GM23338 (cell line): ENCODE data around the gene CNN2.

Experiments used
- CREB1 ChIP-seq: fragments of 250-450 bp; sonication (Bioruptor Pico); IDR thresholded peaks from 2 replicates; pipeline ENCODE4 v1.5.0; 2020; ENCODE audit warnings: low read depth, mild to moderate bottlenecking, moderate library complexity
- CTCF ChIP-seq, 2 experiments: fragments of 200-600 bp in 1 of 2; sonication (generic) in 1 of 2; conservative IDR thresholded peaks; 2 replicates each; pipeline versions ENCODE4 v1.5.1 to v1.6.1; 2016 to 2017; ENCODE audit warnings: antibody characterized with exemption in 2 of 2, low read depth in 2 of 2, mild to moderate bottlenecking in 2 of 2, moderate library complexity in 1 of 2
- ETS1 ChIP-seq: IDR thresholded peaks from 2 replicates; pipeline ENCODE4 v1.6.1; 2016; ENCODE audit warnings: antibody characterized with exemption
- EZH2 ChIP-seq: fragments of 200-600 bp; sonication (generic); IDR thresholded peaks from one replicate; pipeline ENCODE4 v1.8.0; 2017; ENCODE audit warnings: antibody characterized with exemption, mild to moderate bottlenecking, low read depth; ENCODE audit not compliant: unreplicated experiment
- EZH2phosphoT487 ChIP-seq: fragments of 200-600 bp; sonication (generic); IDR thresholded peaks from one replicate; pipeline ENCODE4 v1.8.1; 2018; ENCODE audit warnings: antibody characterized with exemption; ENCODE audit not compliant: unreplicated experiment
- JUNB ChIP-seq: IDR thresholded peaks from one replicate; pipeline ENCODE4 v1.6.1; 2016; ENCODE audit warnings: antibody characterized with exemption; ENCODE audit not compliant: unreplicated experiment
- NANOG ChIP-seq: IDR thresholded peaks from 2 replicates; pipeline ENCODE4 v1.6.1; 2016; ENCODE audit warnings: antibody characterized with exemption, borderline replicate concordance
- POLR2AphosphoS5 ChIP-seq: IDR thresholded peaks from 2 replicates; pipeline ENCODE4 v1.6.1; 2016; ENCODE audit warnings: antibody characterized with exemption, low read depth
- REST ChIP-seq: IDR thresholded peaks from one replicate; pipeline ENCODE4 v1.6.1; 2018; ENCODE audit warnings: antibody characterized with exemption; ENCODE audit not compliant: unreplicated experiment
- STAT1 ChIP-seq: IDR thresholded peaks from one replicate; pipeline ENCODE4 v1.6.1; 2016; ENCODE audit warnings: antibody characterized with exemption; ENCODE audit not compliant: unreplicated experiment
- ZNF114 ChIP-seq: fragments of 250-450 bp; sonication (Bioruptor Pico); IDR thresholded peaks from 2 replicates; pipeline ENCODE4 v1.5.0; 2020; ENCODE audit warnings: mild to moderate bottlenecking, moderate library complexity
- ZNF331 ChIP-seq: fragments of 250-450 bp; sonication (Bioruptor Pico); IDR thresholded peaks from 2 replicates; pipeline ENCODE4 v1.5.0; 2020; ENCODE audit warnings: low read depth, mild to moderate bottlenecking, moderate library complexity
- TF ChIP-seq, protein P1 (sequence below): fragments of 250-450 bp; sonication (Bioruptor Pico); IDR thresholded peaks from 2 replicates; pipeline ENCODE4 v1.5.0; 2020; ENCODE audit warnings: mild to moderate bottlenecking, moderate library complexity

DNA sequence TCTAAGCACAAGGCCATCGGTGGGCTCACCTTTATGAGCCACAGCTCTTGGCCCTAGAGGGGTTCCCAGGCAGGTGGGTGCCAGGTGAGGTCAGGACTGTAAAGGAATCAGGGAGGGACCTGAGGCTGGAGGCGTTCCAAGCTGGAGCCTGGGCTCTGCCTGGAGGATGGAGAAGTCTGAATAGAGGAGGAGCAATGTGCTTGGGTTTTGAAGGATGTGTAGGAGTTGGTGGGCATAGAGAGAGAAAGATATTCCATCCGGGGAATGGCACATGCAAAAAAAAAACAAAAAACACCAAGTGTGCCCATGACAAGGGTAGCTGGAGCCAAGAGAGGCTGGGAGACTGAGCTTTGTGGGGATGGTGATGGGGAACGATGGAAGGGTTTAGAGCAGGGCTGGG, 23.8 kb upstream of the CNN2 start:
- TF ChIP-seq CTCF (conservative IDR thresholded peaks at IDR 0.05; ENCODE audit: low read depth in 2 of 2) (no peak), JUNB (no peak), POLR2AphosphoS5 (no peak), EZH2phosphoT487 (no peak), REST (no peak), EZH2 (no peak), STAT1 (no peak), ZNF331 (CRISPR knock-in tag) (no peak), CREB1 (CRISPR knock-in tag) (no peak), NANOG (no peak), ETS1 (no peak), ZNF114 (CRISPR knock-in tag) (no peak)
- TF ChIP-seq, protein P1, sequence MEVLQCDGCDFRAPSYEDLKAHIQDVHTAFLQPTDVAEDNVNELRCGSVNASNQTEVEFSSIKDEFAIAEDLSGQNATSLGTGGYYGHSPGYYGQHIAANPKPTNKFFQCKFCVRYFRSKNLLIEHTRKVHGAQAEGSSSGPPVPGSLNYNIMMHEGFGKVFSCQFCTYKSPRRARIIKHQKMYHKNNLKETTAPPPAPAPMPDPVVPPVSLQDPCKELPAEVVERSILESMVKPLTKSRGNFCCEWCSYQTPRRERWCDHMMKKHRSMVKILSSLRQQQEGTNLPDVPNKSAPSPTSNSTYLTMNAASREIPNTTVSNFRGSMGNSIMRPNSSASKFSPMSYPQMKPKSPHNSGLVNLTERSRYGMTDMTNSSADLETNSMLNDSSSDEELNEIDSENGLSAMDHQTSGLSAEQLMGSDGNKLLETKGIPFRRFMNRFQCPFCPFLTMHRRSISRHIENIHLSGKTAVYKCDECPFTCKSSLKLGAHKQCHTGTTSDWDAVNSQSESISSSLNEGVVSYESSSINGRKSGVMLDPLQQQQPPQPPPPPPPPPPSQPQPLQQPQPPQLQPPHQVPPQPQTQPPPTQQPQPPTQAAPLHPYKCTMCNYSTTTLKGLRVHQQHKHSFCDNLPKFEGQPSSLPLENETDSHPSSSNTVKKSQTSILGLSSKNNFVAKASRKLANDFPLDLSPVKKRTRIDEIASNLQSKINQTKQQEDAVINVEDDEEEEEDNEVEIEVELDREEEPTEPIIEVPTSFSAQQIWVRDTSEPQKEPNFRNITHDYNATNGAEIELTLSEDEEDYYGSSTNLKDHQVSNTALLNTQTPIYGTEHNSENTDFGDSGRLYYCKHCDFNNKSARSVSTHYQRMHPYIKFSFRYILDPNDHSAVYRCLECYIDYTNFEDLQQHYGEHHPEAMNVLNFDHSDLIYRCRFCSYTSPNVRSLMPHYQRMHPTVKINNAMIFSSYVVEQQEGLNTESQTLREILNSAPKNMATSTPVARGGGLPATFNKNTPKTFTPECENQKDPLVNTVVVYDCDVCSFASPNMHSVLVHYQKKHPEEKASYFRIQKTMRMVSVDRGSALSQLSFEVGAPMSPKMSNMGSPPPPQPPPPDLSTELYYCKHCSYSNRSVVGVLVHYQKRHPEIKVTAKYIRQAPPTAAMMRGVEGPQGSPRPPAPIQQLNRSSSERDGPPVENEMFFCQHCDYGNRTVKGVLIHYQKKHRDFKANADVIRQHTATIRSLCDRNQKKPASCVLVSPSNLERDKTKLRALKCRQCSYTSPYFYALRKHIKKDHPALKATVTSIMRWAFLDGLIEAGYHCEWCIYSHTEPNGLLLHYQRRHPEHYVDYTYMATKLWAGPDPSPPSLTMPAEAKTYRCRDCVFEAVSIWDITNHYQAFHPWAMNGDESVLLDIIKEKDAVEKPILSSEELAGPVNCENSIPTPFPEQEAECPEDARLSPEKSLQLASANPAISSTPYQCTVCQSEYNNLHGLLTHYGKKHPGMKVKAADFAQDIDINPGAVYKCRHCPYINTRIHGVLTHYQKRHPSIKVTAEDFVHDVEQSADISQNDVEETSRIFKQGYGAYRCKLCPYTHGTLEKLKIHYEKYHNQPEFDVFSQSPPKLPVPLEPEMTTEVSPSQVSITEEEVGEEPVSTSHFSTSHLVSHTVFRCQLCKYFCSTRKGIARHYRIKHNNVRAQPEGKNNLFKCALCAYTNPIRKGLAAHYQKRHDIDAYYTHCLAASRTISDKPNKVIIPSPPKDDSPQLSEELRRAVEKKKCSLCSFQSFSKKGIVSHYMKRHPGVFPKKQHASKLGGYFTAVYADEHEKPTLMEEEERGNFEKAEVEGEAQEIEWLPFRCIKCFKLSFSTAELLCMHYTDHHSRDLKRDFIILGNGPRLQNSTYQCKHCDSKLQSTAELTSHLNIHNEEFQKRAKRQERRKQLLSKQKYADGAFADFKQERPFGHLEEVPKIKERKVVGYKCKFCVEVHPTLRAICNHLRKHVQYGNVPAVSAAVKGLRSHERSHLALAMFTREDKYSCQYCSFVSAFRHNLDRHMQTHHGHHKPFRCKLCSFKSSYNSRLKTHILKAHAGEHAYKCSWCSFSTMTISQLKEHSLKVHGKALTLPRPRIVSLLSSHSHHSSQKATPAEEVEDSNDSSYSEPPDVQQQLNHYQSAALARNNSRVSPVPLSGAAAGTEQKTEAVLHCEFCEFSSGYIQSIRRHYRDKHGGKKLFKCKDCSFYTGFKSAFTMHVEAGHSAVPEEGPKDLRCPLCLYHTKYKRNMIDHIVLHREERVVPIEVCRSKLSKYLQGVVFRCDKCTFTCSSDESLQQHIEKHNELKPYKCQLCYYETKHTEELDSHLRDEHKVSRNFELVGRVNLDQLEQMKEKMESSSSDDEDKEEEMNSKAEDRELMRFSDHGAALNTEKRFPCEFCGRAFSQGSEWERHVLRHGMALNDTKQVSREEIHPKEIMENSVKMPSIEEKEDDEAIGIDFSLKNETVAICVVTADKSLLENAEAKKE (CRISPR knock-in tag): no peak
